HFFc6 (cell line): Measurements from ENCODE around the gene PHRF1. TPM values are rescaled to one million over a fixed set of nuclear protein-coding genes. Genes with fewer than 3 reads are reported as not detected.
A peak's percentile ranks its signal among the peaks of the same experiment; 100 is the strongest.

Experiments used
- DNase-seq: peaks from one replicate; pipeline ENCODE4 v3.0.0-alpha.2; 2018
- H3K27ac Mint-ChIP-seq: 2 replicates; pipeline ENCODE4 v1.8.0; 2020; ENCODE audit warnings: mild to moderate bottlenecking, mixed read lengths
- H3K27me3 Mint-ChIP-seq: 2 replicates; pipeline ENCODE4 v1.8.0; 2021; ENCODE audit warnings: mild to moderate bottlenecking, moderate library complexity, mixed read lengths; ENCODE audit not compliant: insufficient read depth
- H3K36me3 Mint-ChIP-seq: 2 replicates; pipeline ENCODE4 v1.8.0; 2021; ENCODE audit warnings: low read depth, mixed read lengths
- H3K4me1 Mint-ChIP-seq: 2 replicates; pipeline ENCODE4 v1.8.0; 2020; ENCODE audit warnings: low read depth, mixed read lengths
- H3K4me3 Mint-ChIP-seq: 2 replicates; pipeline ENCODE4 v1.8.0; 2020; ENCODE audit warnings: mild to moderate bottlenecking, moderate library complexity, mixed read lengths
- H3K9me3 Mint-ChIP-seq: 2 replicates; pipeline ENCODE4 v1.8.0; 2020; ENCODE audit warnings: mild to moderate bottlenecking, mixed read lengths
- CTCF ChIP-seq: fragments of 200-600 bp; sonication (generic); IDR thresholded peaks from 2 replicates; pipeline ENCODE4 v1.5.0; 2021; ENCODE audit warnings: antibody characterized with exemption, mild to moderate bottlenecking
- total RNA-seq, 6 experiments: library from RNA; stranded (reverse); fragmentation: NEBNext Ultra II Directional; extraction: Animal tissue kit (Norgen Biotek cat#: 25700); gene quantifications; 2 replicates in 1 of 6; 3 replicates in 5 of 6; pipeline ENCODE4 v1.2.3, GENCODE V29; 2021

The PHRF1 gene
- total RNA-seq, 6 experiments from 2014 or later: 23.8 to 27.5 (median 24.8) TPM

GRCh38 chr11:562046-562645 lies 14.1 kb upstream of the PHRF1 start:
- H3K4me3 Mint-ChIP-seq: peak overlapping the region; percentile 88
- no peak for TF ChIP-seq CTCF
- DNase-seq: no peak
- no peaks in the 10 kb centered on the region for H3K36me3 Mint-ChIP-seq
- H3K9me3 Mint-ChIP-seq: no peaks in the 10 kb centered on the region
- H3K27me3 Mint-ChIP-seq: peaks cover 2% of the 10 kb centered on the region; the same call in 1 of the 2 replicates
- H3K4me1 Mint-ChIP-seq: no peaks in the 10 kb centered on the region
- H3K27ac Mint-ChIP-seq: no peak overlapping the region

- no peak for DNase-seq
- Mint-ChIP-seq H3K4me3 (no peak overlapping the region), H3K4me1 (no peaks in the 10 kb centered on the region), H3K36me3 (no peaks in the 10 kb centered on the region), H3K27me3 (peaks cover 2% of the 10 kb centered on the region; the same call in 1 of the 2 replicates), H3K9me3 (no peaks in the 10 kb centered on the region), H3K27ac (no peak overlapping the region)
- no peak for TF ChIP-seq CTCF
These were observed 13.0 kb upstream of the PHRF1 start for GRCh38 chr11:563066-563811.

GRCh38 chr11:563812-564578 lies 12.3 kb upstream of the PHRF1 start:
- Mint-ChIP-seq H3K27ac (no peak overlapping the region), H3K27me3 (peaks cover 2% of the 10 kb centered on the region; the same call in 1 of the 2 replicates), H3K4me3 (no peak overlapping the region), H3K4me1 (no peaks in the 10 kb centered on the region), H3K36me3 (no peaks in the 10 kb centered on the region), H3K9me3 (no peaks in the 10 kb centered on the region)
- no peak for DNase-seq
- no peak for TF ChIP-seq CTCF

GRCh38 chr11:565921-566509 lies 10.3 kb upstream of the PHRF1 start:
- peak; percentile 27 for DNase-seq
- Mint-ChIP-seq H3K4me3 (no peak overlapping the region), H3K4me1 (no peaks in the 10 kb centered on the region), H3K27ac (no peak overlapping the region), H3K36me3 (no peaks in the 10 kb centered on the region), H3K9me3 (no peaks in the 10 kb centered on the region), H3K27me3 (no peaks in the 10 kb centered on the region)
- 0 out of 2 replicates have a peak, but pooled peaks have one; percentile 25 for TF ChIP-seq CTCF

- no peak for DNase-seq
- Mint-ChIP-seq H3K4me3 (peak overlapping the region; percentile 88), H3K4me1 (no peaks in the 10 kb centered on the region), H3K36me3 (no peaks in the 10 kb centered on the region), H3K27ac (no peak overlapping the region), H3K27me3 (no peaks in the 10 kb centered on the region), H3K9me3 (no peaks in the 10 kb centered on the region)
- TF ChIP-seq CTCF: no peak
These were observed 9.2 kb upstream of the PHRF1 start for GRCh38 chr11:567011-567628.
